OCI-LY3 (cell line): ENCODE measurements around the gene LTBP1.

Source experiments
- H2AFZ ChIP-seq: fragments of 200-600, 300-600 bp; shearing (Covaris generic); 2 replicates; pipeline ENCODE4 v1.6.0; 2014; ENCODE audit warnings: antibody characterized with exemption, low read depth, low read length
- H3K27ac ChIP-seq: fragments of 200-600, 300-600 bp; sonication (generic); 2 replicates; pipeline ENCODE4 v1.5.1; 2014; ENCODE audit warnings: mild to moderate bottlenecking, low read length, moderate library complexity, mixed read lengths
- H3K27me3 ChIP-seq: fragments of 200-600, 300-600 bp; sonication (generic); 2 replicates; pipeline ENCODE4 v1.6.1; 2014; ENCODE audit warnings: low read depth, low read length, mixed read lengths
- H3K36me3 ChIP-seq: fragments of 200-600, 300-600 bp; sonication (generic); replicated peaks from 2 replicates; pipeline ENCODE3; 2014; ENCODE audit warnings: low read depth, low read length, mixed read lengths
- H3K4me1 ChIP-seq: fragments of 300-600, 200-600 bp; sonication (generic); 2 replicates; pipeline ENCODE4 v1.6.1; 2014; ENCODE audit warnings: low read length, mixed read lengths
- H3K4me2 ChIP-seq: fragments of 200-600, 300-600 bp; sonication (generic); 2 replicates; pipeline ENCODE4 v1.6.1; 2014; ENCODE audit warnings: low read length, mixed read lengths
- H3K4me3 ChIP-seq: fragments of 300-600, 200-600 bp; sonication (generic); 2 replicates; pipeline ENCODE4 v1.5.1; 2014; ENCODE audit warnings: antibody characterized with exemption, mild to moderate bottlenecking, low read length, moderate library complexity
- H3K79me2 ChIP-seq: fragments of 300-600, 200-600 bp; shearing (Covaris generic); 2 replicates; pipeline ENCODE4 v1.6.1; 2014; ENCODE audit warnings: mild to moderate bottlenecking, low read length, mixed read lengths
- H3K9ac ChIP-seq: fragments of 300-600, 200-600 bp; shearing (Covaris generic); 2 replicates; pipeline ENCODE4 v1.6.0; 2014; ENCODE audit warnings: mild to moderate bottlenecking, low read length, moderate library complexity
- H3K9me3 ChIP-seq: fragments of 200-600, 300-600 bp; shearing (Covaris generic); 2 replicates; pipeline ENCODE4 v1.6.1; 2014; ENCODE audit warnings: low read length, mixed read lengths; ENCODE audit not compliant: insufficient read depth
- H4K20me1 ChIP-seq: fragments of 200-600, 300-600 bp; sonication (generic); 2 replicates; pipeline ENCODE4 v1.6.1; 2016; ENCODE audit warnings: low read length, mixed read lengths; ENCODE audit not compliant: insufficient read depth
- CTCF ChIP-seq: fragments of 200-600, 300-600 bp; sonication (generic); IDR thresholded peaks from 2 replicates; pipeline ENCODE4 v1.5.1; 2014; ENCODE audit warnings: antibody characterized with exemption, low read length, low read depth
- EZH2phosphoT487 ChIP-seq: fragments of 200-600 bp; shearing (Covaris generic); IDR thresholded peaks from 2 replicates; pipeline ENCODE4 v1.6.1; 2018; ENCODE audit warnings: antibody characterized with exemption, mixed run types, low read depth

LTBP1 gene

GRCh38 chr2:33210626-33211025 is 263.9 kb downstream of the LTBP1 start:
- peaks cover 26% of the 10 kb centered on the region for H3K4me1 ChIP-seq
- no peak overlapping the region for H3K27ac ChIP-seq
- no peak overlapping the region for H3K4me2 ChIP-seq
- no peaks in the 10 kb centered on the region for H3K27me3 ChIP-seq
- H3K4me3 ChIP-seq, result no peak overlapping the region
- no peaks in the 10 kb centered on the region for H4K20me1 ChIP-seq
- H2AFZ ChIP-seq, result no peak overlapping the region
- TF ChIP-seq CTCF, result no peak
- TF ChIP-seq EZH2phosphoT487, result no peak
- peaks cover 1% of the 10 kb centered on the region for H3K36me3 ChIP-seq
- no peaks in the 10 kb centered on the region for H3K79me2 ChIP-seq
- H3K9ac ChIP-seq, result no peak overlapping the region
- H3K9me3 ChIP-seq, result no peaks in the 10 kb centered on the region

GRCh38 chr2:33212151-33212550 is 265.4 kb downstream of the LTBP1 start:
- Histone ChIP-seq H3K4me3 (no peak overlapping the region), H3K9ac (no peak overlapping the region), H3K27ac (no peak overlapping the region), H3K79me2 (no peaks in the 10 kb centered on the region), H4K20me1 (no peaks in the 10 kb centered on the region), H3K27me3 (no peaks in the 10 kb centered on the region), H2AFZ (no peak overlapping the region), H3K4me2 (no peak overlapping the region), H3K9me3 (no peaks in the 10 kb centered on the region), H3K4me1 (peaks cover 11% of the 10 kb centered on the region), H3K36me3 (no peaks in the 10 kb centered on the region)
- TF ChIP-seq CTCF (no peak), EZH2phosphoT487 (no peak)

GRCh38 chr2:33213244-33213643 is 266.5 kb downstream of the LTBP1 start:
- Histone ChIP-seq H3K9ac (no peak overlapping the region), H3K4me3 (no peak overlapping the region), H3K79me2 (no peaks in the 10 kb centered on the region), H3K4me2 (no peak overlapping the region), H3K36me3 (no peaks in the 10 kb centered on the region), H3K4me1 (peaks cover 11% of the 10 kb centered on the region), H3K9me3 (no peaks in the 10 kb centered on the region), H4K20me1 (no peaks in the 10 kb centered on the region), H2AFZ (no peak overlapping the region), H3K27ac (no peak overlapping the region), H3K27me3 (no peaks in the 10 kb centered on the region)
- TF ChIP-seq EZH2phosphoT487 (no peak), CTCF (no peak)

GRCh38 chr2:33213648-33214047 is 266.9 kb downstream of the LTBP1 start:
- H3K4me1 ChIP-seq, result peaks cover 11% of the 10 kb centered on the region
- H4K20me1 ChIP-seq, result no peaks in the 10 kb centered on the region
- no peak overlapping the region for H3K4me2 ChIP-seq
- no peak overlapping the region for H2AFZ ChIP-seq
- H3K36me3 ChIP-seq, result no peaks in the 10 kb centered on the region
- H3K27me3 ChIP-seq, result no peaks in the 10 kb centered on the region
- H3K79me2 ChIP-seq, result no peaks in the 10 kb centered on the region
- H3K9ac ChIP-seq, result no peak overlapping the region
- TF ChIP-seq EZH2phosphoT487 (no peak), CTCF (no peak)
- no peaks in the 10 kb centered on the region for H3K9me3 ChIP-seq
- no peak overlapping the region for H3K4me3 ChIP-seq
- no peak overlapping the region for H3K27ac ChIP-seq
